ENCODE results near the gene KMT2C.

DNA sequence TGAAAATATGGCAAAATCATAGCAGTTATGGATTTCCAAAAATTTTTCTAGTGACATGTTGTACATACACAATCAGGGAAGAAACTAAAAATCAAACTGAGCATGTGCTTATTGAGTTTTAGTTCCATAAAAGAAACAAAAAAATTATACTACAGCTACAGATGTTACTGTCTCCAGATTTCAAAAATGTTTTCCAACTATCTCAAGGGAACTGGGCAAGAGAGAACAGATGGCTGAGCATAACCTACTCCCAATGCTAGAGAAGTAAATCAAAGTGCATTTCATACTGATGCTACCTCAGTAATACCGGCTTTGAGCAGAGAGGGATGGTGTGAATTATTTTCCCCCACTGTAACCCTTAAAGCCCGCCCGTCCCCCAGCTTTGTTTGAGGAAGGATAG lies 40.7 kb upstream of the KMT2C start:
- TF ChIP-seq EGR1 (IDR thresholded peaks at IDR 0.05; ENCODE audit: low read depth in 2 of 2) (no peak), ZBTB33 (IDR thresholded peaks at IDR 0.05) (no peak), RAD21 (IDR thresholded peaks at IDR 0.05) (no peak), SP1 (IDR thresholded peaks at IDR 0.05) (no peak), MAX (IDR thresholded peaks at IDR 0.05) (no peak), YY1 (IDR thresholded peaks at IDR 0.05) (no peak), FOXA1 (IDR thresholded peaks at IDR 0.05) (no peak), ATF3 (IDR thresholded peaks at IDR 0.05) (no peak), FOXA2 (IDR thresholded peaks at IDR 0.05) (no peak), TAF1 (conservative IDR thresholded peaks at IDR 0.05) (no peak)
- TF ChIP-seq, protein P1, sequence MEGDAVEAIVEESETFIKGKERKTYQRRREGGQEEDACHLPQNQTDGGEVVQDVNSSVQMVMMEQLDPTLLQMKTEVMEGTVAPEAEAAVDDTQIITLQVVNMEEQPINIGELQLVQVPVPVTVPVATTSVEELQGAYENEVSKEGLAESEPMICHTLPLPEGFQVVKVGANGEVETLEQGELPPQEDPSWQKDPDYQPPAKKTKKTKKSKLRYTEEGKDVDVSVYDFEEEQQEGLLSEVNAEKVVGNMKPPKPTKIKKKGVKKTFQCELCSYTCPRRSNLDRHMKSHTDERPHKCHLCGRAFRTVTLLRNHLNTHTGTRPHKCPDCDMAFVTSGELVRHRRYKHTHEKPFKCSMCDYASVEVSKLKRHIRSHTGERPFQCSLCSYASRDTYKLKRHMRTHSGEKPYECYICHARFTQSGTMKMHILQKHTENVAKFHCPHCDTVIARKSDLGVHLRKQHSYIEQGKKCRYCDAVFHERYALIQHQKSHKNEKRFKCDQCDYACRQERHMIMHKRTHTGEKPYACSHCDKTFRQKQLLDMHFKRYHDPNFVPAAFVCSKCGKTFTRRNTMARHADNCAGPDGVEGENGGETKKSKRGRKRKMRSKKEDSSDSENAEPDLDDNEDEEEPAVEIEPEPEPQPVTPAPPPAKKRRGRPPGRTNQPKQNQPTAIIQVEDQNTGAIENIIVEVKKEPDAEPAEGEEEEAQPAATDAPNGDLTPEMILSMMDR (IDR thresholded peaks at IDR 0.05; ENCODE audit: low read depth, low read length, missing input control), result no peak
- TF ChIP-seq, protein P2, sequence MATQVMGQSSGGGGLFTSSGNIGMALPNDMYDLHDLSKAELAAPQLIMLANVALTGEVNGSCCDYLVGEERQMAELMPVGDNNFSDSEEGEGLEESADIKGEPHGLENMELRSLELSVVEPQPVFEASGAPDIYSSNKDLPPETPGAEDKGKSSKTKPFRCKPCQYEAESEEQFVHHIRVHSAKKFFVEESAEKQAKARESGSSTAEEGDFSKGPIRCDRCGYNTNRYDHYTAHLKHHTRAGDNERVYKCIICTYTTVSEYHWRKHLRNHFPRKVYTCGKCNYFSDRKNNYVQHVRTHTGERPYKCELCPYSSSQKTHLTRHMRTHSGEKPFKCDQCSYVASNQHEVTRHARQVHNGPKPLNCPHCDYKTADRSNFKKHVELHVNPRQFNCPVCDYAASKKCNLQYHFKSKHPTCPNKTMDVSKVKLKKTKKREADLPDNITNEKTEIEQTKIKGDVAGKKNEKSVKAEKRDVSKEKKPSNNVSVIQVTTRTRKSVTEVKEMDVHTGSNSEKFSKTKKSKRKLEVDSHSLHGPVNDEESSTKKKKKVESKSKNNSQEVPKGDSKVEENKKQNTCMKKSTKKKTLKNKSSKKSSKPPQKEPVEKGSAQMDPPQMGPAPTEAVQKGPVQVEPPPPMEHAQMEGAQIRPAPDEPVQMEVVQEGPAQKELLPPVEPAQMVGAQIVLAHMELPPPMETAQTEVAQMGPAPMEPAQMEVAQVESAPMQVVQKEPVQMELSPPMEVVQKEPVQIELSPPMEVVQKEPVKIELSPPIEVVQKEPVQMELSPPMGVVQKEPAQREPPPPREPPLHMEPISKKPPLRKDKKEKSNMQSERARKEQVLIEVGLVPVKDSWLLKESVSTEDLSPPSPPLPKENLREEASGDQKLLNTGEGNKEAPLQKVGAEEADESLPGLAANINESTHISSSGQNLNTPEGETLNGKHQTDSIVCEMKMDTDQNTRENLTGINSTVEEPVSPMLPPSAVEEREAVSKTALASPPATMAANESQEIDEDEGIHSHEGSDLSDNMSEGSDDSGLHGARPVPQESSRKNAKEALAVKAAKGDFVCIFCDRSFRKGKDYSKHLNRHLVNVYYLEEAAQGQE (IDR thresholded peaks at IDR 0.05), result no peak

Data from liver (tissue), 3 donors.